Measurements from ENCODE around the gene ELOVL5.
A peak's percentile ranks its signal among the peaks of the same experiment; 100 is the strongest.

The ELOVL5 gene

DNA sequence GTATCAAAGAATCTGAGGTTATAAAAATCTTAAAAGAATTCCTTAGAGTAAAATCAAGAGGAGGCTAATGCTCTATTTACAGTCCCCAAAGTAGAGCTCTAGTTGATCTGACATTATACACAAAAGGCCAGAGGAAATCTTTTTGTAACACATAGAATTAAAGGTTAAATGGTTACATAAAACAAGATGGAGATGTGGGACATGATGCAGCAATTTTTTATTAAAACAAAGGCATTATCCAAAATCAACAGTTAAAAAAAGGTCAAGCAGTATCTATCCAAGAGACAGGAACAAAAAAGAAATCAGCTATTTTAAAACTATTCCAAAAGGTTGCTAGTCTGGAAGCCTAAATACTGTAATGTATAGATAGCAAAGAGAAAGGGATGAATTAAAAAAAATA lies 20.4 kb downstream of the ELOVL5 start:
- no peak overlapping the region for H3K4me3 ChIP-seq (ENCODE audit: low read depth, low read length)
- TF ChIP-seq CTCF (IDR thresholded peaks at IDR 0.05; ENCODE audit: low read depth, low read length) (no peak), POLR2A (IDR thresholded peaks at IDR 0.05; ENCODE audit: extremely low read depth, insufficient read length) (no peak), MYC (IDR thresholded peaks at IDR 0.05; ENCODE audit: low read depth, low read length) (no peak)
- TF ChIP-seq, protein P1, sequence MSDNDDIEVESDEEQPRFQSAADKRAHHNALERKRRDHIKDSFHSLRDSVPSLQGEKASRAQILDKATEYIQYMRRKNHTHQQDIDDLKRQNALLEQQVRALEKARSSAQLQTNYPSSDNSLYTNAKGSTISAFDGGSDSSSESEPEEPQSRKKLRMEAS (IDR thresholded peaks at IDR 0.05; ENCODE audit: low read depth, low read length) = no peak
- DNase-seq (ENCODE audit: low read depth) = no peak

DNA sequence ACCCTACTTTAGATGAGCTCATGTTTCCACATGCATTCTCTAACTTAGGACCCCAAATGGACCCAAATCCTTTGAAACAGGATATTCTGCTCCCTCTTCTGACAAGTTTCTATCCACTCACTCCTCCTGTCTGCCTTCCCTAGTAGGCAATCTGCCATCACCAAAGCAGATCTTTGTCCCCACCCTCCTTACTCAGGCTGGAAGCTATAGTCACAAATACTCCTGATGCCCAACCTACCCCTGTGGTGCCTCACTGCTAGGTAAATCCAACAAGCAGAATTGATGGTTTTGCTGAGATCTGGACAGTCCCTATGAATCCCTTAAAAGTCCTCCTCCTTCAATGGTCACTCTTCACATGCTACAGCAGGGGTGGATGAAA lies 21.7 kb downstream of the ELOVL5 start:
- TF ChIP-seq, protein P1 (IDR thresholded peaks at IDR 0.05; ENCODE audit: low read depth, low read length) = no peak
- TF ChIP-seq MYC (IDR thresholded peaks at IDR 0.05; ENCODE audit: low read depth, low read length) (no peak), POLR2A (IDR thresholded peaks at IDR 0.05; ENCODE audit: extremely low read depth, insufficient read length) (no peak), CTCF (IDR thresholded peaks at IDR 0.05; ENCODE audit: low read depth, low read length) (no peak)
- no peak overlapping the region for H3K4me3 ChIP-seq (ENCODE audit: low read depth, low read length)
- no peak for DNase-seq (ENCODE audit: low read depth)

- DNase-seq (ENCODE audit: low read depth) = peak; percentile 23
- H3K4me3 ChIP-seq (ENCODE audit: low read depth, low read length) = no peak overlapping the region
- TF ChIP-seq MYC (IDR thresholded peaks at IDR 0.05; ENCODE audit: low read depth, low read length) = no peak
Observed at GRCh38 chr6:53326372-53327016, 22.3 kb downstream of the ELOVL5 start.

- TF ChIP-seq POLR2A (IDR thresholded peaks at IDR 0.05; ENCODE audit: extremely low read depth, insufficient read length) (no peak), CTCF (IDR thresholded peaks at IDR 0.05; ENCODE audit: low read depth, low read length) (no peak), MYC (IDR thresholded peaks at IDR 0.05; ENCODE audit: low read depth, low read length) (no peak)
- TF ChIP-seq, protein P1 (IDR thresholded peaks at IDR 0.05; ENCODE audit: low read depth, low read length) = no peak
- H3K4me3 ChIP-seq (ENCODE audit: low read depth, low read length) = no peak overlapping the region
- DNase-seq (ENCODE audit: low read depth) = no peak
Observed at GRCh38 chr6:53325785-53326184, 23.0 kb downstream of the ELOVL5 start.

- no peak overlapping the region for H3K4me3 ChIP-seq (ENCODE audit: low read depth, low read length)
- DNase-seq (ENCODE audit: low read depth) = peak; percentile 24
- TF ChIP-seq POLR2A (IDR thresholded peaks at IDR 0.05; ENCODE audit: extremely low read depth, insufficient read length) (no peak), MYC (IDR thresholded peaks at IDR 0.05; ENCODE audit: low read depth, low read length) (no peak), CTCF (IDR thresholded peaks at IDR 0.05; ENCODE audit: low read depth, low read length) (no peak)
- TF ChIP-seq, protein P1 (IDR thresholded peaks at IDR 0.05; ENCODE audit: low read depth, low read length) = no peak
Observed at GRCh38 chr6:53322188-53323029, 26.3 kb downstream of the ELOVL5 start.

- DNase-seq (ENCODE audit: low read depth) = no peak
- no peak overlapping the region for H3K4me3 ChIP-seq (ENCODE audit: low read depth, low read length)
- no peak for TF ChIP-seq POLR2A (IDR thresholded peaks at IDR 0.05; ENCODE audit: extremely low read depth, insufficient read length)
Observed at GRCh38 chr6:53321701-53322100, 27.0 kb downstream of the ELOVL5 start.

All from NB4 (cell line).